Activated CD4-positive, alpha-beta T cell treated with anti-CD3 and anti-CD28 coated beads for 48 hours (primary cell): ENCODE results near the gene SLFN5.
A peak's percentile ranks its signal among the peaks of the same experiment; 100 is the strongest.
"Not testable (repeated sequence)": the region's sequence is repeated elsewhere in the genome, so short reads cannot be mapped to it uniquely, and the experiment has no call there.

Source experiments
- DNase-seq: peaks from one replicate; pipeline ENCODE4 v3.0.0-alpha.2; 2020

Gene SLFN5

DNA sequence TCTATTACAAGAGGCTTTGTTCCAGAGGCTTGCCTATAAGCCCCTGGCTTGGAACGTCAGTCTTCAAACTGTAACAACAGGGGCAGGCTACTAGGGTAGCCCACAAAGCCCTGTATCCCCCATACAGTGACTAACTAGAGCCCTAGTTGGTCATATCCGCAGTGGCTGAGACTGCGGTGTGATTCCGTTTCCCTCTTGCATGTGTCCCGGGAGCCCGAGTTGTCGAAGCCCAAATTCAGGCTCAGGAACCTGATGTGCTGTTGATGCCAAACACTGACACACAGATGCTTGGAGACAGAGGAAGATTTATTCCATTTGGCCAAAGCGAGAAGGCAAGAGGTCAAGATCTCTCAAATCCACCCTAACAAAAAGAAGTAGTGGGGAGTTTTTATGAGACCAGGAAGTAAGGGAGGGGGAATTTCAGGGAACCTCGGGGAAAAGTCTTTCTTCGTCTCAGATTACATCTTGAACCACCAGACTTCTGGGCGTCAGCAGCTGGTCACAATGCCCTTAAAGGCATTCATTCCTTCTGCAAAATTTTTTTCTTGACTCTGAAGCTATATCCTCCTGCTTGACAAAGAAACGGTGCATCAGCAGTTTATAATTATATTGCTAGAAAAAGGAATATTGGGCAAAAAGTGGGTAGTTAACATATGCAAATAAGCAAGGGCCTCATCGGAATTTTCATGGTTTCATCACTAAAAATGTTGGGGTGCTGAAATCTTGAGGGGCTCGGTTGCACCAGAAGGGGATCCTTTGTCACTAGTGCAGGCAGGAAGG is 879 bp downstream of the SLFN5 start:
- peak; percentile 73 for DNase-seq

DNA sequence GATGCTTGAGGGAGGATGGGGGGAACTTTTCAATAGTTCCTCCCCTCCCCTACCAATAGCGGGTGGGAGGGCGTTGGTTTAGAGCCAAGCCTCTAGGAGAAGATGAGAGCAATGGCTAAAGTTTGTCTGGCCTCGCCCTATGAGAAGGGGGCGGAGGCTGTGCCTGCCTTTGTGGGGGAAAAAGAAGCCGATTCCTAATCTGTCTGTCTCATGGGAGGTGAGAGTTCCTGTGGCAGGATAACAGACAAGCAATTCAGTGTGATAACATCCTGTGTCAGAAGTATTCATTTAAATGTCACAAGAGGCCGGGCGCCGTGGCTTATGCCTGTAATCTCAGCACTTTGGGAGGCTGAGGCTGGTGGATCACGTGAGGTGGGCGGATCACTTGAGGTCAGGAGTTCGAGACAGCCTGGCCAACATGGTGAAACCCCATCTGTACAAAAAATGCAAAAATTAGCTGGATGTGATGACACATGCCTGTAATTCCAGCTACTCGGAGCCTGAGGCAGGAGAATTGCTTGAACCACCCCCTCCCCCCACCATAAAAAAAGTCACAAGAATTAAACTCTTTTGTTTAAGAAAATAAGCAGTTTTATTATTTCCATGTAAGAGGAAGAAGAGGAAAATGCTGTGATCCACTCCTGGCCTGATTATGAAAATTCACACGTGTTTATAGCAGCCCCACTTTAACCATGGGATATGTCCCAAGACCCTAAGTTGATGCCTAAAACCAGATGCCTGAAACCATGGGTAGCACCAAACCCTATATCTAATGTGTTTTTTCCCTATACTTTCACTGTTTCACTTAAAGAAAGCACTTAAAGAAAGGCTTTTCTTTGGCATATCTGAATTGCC is 1.7 kb downstream of the SLFN5 start:
- peak; percentile 94 for DNase-seq

DNA sequence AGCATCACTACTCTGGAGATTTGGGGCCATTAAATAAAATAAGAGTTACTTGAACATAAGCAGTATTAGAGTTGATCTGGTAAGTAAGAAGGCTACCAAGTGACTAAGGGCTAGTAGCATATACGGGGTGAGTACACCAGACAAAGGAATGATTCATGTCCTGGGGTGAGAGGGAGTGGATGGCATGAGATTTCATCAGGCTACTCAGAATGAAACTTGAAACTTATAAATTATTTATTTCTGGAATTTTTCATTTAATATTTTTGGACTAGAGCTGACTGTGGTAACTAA is 2.3 kb downstream of the SLFN5 start:
- peak; percentile 36 for DNase-seq

DNA sequence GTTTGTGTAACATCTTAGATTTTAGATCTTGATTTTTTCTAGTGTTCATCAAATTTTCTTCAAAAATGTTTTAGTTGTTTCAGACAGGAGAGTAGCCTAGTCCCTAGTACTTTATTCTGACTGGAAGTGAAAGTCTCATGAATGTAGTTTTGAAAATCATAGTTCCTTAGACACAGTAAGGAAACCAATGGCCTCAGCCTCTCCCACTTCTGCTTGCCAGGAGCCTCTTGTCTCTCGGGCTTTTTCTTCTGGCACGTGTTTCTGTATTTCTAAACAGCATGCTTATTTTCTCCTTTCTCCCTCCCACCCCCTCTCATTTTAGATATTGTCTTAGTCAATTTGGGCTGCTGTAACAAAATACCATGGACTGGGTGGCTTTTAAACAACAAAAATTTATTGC is 9.8 kb downstream of the SLFN5 start:
- DNase-seq = no peak

DNA sequence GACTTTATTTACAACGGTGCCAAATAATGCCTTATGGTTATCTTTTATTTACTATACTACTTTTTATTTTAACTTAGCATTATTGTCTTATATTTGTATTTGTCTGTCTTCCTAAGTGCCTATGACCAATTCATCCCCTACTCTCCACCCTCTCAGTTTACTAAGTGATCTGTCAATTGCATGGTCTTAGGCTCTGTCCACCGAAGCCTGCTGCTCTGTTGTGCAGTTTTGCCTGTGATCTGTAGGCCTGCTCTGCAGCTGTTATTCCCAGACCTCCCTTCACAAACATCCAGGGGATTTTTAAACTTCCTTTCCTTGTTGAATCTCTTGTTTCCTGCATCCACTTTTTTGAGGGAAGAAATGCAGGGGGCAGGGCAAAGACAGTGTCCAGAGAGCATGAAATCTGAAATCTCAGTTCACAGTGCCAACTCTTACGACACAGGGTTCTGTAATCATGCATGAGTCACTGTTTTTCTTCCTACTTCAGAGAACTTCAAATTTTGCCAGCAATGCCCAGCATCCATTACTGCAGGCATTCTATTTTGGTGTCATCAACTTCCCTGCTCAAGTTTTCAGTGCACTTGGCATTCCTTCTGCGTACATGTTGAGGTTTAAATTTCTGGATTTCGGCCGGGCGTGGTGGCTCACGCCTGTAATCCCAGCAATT is 11.4 kb downstream of the SLFN5 start:
- DNase-seq = no peak

DNA sequence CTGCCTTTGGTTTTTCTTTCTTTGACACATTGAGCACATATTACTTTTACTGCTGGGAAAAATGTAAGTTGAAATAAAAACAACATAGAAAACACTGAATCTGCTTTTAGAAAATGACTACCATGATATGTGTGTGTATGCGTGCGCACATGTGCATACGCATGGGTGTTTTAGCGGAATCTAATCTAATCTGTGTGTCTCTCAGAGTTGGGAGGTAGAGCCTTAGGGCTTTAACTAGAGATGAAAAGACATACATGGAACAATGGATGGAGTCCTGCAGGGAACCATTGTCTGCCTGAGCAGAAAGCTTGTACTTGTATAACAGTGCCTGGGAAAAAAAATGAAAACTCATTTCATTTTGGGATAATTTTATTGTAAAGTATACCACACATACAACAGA is 12.4 kb downstream of the SLFN5 start:
- DNase-seq = no peak

DNA sequence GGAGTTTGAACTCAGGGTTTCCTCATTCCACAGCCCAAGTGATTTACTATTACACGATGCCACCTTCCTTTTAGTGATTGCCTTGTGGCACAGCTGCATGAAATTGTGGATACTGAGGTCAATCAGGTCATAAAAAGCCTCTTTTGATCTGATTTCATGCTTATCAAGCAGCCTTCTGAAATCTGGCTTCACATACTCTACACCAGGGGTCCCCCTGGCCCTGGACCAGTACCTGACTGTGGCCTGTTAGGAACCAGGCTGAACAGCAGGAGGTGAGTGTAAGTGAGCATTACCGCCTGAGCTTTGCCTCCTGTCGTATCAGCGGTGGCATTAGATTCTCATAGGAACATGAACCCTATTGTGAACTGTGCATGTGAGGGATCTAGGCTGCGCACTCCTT is 13.8 kb downstream of the SLFN5 start:
- DNase-seq = no peak

DNA sequence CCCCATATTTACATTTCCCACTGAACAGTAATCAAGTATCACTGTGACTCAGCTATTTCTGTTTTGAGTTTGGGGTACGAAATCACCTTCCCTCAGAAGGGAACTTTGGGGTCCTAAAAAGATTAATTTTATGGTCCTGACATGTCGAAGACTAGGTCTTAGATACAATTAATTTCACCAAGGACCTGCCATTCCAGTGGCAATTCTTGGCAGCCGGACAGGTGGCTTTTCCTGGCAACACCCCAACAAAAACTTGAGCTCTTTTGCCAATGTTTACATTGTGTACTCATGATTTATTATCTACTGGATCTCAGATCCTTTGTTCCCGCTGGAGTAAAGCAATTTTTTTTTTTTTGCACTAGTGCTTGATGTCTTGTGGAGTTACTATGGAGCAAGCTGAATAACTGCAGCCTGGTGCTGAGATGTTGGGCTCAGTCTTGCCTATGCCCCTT is 14.4 kb downstream of the SLFN5 start:
- no peak for DNase-seq

DNA sequence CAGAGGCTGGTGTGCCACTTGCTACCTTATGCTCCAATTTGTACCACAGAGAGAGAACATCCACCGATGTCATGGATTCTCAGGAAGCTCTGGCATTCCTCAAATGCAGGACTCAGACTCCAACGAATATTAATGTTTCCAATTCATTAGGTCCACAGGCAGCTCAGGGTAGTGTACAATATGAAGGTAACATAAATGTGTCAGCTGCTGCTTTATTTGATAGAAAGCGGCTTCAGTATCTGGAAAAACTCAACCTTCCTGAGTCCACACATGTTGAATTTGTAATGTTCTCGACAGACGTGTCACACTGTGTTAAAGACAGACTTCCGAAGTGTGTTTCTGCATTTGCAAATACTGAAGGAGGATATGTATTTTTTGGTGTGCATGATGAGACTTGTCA is 16.1 kb downstream of the SLFN5 start:
- no peak for DNase-seq

DNA sequence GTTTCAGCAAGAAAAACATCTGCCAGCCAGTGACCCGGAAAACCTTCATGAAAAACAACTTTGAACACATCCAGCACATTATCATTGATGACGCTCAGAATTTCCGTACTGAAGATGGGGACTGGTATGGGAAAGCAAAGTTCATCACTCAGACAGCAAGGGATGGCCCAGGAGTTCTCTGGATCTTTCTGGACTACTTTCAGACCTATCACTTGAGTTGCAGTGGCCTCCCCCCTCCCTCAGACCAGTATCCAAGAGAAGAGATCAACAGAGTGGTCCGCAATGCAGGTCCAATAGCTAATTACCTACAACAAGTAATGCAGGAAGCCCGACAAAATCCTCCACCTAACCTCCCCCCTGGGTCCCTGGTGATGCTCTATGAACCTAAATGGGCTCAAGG is 22.2 kb downstream of the SLFN5 start:
- no peak for DNase-seq

DNA sequence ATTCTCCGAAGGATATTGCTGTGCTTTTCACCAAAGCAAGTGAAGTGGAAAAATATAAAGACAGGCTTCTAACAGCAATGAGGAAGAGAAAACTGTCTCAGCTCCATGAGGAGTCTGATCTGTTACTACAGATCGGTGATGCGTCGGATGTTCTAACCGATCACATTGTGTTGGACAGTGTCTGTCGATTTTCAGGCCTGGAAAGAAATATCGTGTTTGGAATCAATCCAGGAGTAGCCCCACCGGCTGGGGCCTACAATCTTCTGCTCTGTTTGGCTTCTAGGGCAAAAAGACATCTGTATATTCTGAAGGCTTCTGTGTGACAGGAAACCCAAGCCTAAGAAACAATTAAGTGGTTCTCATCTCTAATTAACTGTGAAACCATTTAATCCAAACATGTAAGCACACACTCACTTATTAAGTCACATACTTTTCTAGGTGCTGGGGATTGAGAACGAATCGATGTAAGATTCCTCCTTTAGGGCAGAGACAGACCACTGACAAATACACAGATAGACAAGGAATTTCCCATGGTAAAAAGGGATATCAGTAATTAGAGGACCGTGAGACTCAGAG is 22.8 kb downstream of the SLFN5 start:
- DNase-seq = no peak

DNA sequence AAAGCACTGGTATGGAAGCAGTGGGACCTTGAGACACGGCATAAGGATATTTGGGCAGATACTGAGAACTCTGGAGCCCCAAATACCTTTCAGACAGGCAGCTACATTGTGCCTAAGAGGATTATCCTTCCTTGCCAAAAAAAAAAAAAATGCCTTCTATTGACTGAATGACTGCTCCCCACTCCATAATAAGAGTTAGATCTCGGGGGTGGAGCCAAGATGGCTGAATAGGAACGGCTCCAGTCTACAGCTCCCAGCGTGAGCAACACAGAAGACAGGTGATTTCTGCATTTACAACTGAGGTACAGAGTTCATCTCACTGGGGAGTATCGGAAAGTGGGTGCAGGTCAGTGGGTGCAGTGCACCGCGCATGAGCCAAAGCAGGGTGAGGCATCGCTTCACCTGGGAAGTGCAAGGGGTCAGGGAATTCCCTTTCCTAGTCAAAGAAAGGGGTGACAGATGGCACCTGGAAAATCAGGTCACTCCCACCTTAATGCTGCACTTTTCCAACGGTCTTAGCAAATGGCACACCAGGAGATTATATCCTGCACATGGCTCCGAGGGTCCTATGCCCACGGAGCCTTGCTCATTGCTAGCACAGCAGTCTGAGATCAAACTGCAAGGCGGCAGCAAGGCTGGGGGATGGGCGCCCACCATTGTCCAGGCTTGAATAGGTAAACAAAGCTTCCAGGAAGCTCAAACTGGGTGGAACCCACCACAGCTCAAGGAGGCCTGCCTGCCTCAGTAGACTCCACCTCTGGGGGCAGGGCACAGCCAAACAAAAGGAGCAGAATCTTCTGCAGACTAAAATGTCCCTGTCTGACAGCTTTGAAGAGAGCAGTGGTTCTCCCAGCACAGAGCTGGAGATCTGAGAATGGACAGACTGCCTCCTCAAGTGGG is 31.5 kb downstream of the SLFN5 start:
- not testable (repeated sequence) for DNase-seq

DNA sequence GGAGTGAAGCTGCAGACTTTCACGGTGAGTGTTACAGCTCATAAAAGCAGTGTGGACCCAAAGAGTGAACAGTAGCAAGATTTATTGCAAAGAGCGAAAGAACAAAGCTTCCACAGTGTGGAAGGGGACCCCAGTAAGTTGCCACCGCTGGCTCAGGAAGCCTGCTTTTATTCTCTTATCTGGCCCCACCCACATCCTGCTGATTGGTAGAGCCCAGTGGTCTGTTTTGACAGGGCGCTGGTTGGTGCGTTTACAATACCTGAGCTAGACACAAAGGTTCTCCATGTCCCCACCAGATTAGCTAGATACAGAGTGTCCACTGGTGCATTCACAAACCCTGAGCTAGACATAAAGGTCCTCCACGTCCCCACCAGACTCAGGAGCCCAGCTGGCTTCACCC is 35.6 kb downstream of the SLFN5 start:
- not testable (repeated sequence) for DNase-seq

DNA sequence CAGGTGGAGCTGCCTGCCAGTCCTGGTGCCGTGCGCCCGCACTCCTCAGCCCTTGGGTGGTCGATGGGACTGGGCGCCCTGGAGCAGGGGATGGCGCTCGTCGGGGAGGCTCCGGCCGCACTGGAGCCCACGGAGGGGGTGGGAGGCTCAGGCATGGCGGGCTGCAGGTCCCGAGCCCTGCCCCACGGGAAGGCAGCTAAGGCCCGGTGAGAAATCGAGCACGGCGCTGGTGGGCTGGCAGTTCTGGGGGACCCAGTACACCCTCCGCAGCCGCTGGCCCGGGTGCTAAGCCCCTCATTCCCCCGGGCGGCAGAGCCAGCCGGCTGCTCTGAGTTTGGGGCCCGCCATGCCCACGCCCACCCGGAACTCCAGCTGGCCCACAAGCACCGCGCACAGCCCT is 36.0 kb downstream of the SLFN5 start:
- not testable (repeated sequence) for DNase-seq

DNA sequence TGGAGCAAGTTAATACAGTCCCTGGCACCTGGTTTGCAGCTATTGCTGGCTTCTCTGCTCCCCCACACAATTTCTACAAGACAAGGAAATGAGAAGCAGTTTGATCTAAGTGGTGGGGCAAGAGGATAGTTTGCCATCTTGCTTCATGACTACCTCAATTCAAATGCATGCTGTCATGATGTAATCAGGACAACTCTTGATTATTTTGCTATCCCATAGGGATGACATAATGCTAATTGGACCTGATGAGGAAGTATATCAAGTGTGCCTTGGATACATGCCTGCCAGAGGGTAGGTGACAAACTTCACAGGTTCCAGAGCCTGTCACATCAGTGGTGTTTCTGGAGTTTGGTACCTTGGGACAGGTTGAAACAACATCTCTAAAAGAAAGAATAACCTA is 40.9 kb downstream of the SLFN5 start:
- no peak for DNase-seq

DNA sequence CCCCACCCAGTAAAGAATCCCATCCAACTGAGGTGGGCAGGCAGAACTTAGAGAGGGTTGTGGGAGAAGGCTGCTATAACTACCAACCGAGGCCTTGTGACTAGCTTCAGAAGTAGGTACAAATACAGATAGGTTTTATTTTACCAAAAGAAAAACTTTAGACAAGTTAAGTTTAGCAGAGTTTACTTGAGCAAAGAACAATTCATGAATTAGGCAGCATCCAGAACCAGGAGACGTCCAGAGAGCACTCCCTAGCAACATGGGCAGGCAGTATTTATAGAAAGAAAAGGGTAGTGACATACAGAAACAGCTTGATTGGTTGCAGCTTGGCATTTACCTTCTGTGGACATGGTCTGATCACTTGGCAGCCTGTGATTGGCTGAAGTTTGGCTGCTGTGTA is 42.1 kb downstream of the SLFN5 start:
- DNase-seq = no peak

DNA sequence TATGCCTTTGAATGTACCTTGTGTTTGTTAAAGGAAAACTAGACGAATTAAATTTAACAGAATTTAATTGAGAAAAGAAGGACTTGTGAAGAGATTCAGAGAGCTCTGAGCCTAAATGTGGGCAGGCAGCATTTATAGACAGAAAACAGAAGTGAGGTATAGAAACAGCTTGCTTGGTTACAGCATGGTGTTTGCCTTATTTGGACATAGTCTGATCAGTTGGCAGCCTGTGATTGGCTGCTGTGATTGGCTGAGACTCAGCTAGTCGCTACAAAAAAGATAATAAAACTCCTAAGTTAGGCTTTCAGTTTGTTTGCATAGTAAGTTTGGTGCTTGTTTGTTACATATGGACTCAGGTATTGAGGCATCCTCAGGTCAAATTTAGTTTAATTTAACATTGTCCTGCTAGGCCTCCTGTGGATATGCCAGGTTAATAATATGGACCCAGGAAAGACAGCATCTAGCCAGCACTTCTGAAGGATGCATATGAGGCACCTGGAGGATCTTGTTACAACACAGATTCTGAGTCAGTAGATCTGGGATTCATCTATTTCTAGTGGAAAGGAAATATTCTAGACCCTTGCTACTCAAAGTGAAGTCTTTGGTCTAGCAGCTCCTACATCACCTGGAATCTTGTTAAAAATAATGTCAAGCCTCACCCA is 43.4 kb downstream of the SLFN5 start:
- peak; percentile 33 for DNase-seq

DNA sequence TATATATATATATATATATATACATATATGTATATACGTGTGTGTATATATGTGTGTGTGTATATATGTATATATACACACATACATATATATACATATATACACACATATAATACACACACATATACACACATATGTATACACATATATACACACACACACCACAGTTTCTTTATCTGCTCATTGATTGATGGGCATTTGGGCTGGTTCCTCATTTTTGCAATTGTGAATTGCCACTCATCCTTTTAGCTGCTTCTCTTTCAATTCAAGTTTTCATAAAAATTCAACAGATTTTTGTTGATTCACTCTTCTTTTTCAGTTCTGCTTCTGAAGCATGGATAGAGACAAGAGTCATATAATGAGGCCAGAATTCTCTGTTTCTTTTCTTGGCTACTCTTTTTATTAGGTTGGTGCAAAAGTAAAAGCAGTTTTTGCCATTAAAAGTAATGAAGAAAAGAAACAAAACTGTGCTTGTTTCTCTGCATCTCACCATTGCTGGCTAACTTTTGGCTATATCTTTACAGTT is 44.5 kb downstream of the SLFN5 start:
- no peak for DNase-seq

DNA sequence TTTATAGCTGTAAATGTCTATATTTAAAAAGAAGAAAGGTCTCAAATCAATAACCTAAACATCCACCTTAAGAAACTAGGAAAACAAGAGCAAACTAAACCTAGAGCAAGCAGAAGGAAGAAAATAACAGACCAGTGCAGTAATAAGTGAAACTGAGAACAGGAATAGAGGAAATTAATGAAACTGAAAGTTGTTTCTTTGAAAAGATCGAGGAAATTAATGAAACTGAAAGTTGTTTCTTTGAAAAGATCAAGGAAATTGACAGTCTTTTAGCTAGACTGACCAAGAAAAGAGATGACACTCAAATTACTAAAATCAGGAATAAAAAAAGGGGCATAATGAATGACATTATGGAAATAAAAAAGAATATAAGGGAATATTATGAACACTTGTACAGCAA is 46.4 kb downstream of the SLFN5 start:
- DNase-seq = no peak

DNA sequence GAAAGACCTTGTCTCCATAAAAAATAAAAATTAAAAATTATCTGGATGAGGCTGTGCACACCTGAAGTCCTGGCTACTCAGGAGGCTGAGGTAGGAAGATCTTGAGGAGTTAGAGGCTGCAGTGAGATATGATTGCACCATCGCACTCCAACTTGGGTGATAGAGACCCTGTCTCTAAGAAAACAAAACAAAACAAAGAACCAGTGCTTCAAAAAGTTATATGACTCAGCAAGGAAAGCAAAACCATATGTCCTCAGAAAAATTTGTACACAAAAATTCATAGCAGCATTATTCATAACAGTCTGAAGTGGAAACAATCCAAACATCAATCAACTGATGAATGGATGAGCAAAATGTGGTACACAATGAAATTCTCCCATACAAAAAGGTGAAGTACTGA is 48.9 kb downstream of the SLFN5 start:
- DNase-seq = no peak

DNA sequence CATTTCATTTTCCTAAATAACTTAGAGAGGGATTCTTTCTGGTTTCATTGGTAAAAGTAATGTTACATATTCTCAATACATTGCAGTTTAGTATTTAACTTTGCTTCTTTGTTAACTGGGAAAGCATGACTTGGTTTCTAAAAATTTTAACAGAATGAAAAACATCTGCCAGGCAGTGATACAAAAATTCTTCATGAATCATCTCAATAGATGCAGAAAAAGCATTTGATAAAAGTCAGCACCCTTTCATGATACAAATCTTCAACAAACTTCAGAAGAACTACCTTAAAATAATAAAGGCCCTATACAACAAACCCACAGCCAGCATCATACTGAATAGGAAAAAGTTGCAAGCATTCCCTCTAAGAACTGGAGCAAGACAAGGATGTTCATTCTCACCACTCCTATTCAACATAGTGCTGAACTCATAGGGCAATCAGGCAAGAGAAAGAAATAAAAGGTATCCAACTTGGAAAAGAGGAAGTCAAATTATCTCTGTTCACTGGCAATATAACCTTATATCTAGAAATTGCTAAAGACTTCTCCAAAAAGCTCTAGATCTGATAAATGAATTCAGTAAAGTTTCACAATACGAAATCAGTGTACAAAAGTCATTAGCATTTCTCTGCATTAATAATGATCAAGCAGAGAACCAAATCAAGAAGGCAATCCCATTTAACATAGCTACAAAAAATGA is 50.4 kb downstream of the SLFN5 start:
- no peak for DNase-seq
